ENCODE measurements around the gene TMEM63C. TPM values are rescaled to one million over a fixed set of nuclear protein-coding genes. Genes with fewer than 3 reads are reported as not detected.

Gene TMEM63C
- total and polyA plus RNA-seq, 2 donors (not counting 3 experiments of a cell fraction or from before 2014, with no cell fraction given), result not detected

- BruUV-seq (replicated peaks), result no TSS peak
These were observed 61.2 kb downstream of the TMEM63C start for GRCh38 chr14:77242752-77243151.

More at GRCh38 chr14:77242752-77243151, 61.2 kb downstream of the TMEM63C start:
- ChIA-PET POLR2A (no interaction called here), CTCF (no interaction called here)
- Histone ChIP-seq H3K4me2 (ENCODE audit: insufficient read depth, low read length) (no peak overlapping the region), H3K79me2 (ENCODE audit: control insufficient read depth, insufficient read depth, low read length) (no peaks in the 10 kb centered on the region), H3K9me1 (replicated peaks; ENCODE audit: control insufficient read depth, extremely low read depth, insufficient read depth, low read length) (no peaks in the 10 kb centered on the region), H3K36me3 (ENCODE audit: control insufficient read depth in 2 of 2, extremely low read depth in 1 of 2, insufficient read depth in 2 of 2, low read length in 2 of 2) (no peaks in the 10 kb centered on the region), H3K4me1 (ENCODE audit: control insufficient read depth, extremely low read depth, insufficient read depth, low read length) (no peaks in the 10 kb centered on the region), H3K27ac (ENCODE audit: insufficient read depth, low read depth, low read length) (no peak overlapping the region), H3K9ac (replicated peaks; ENCODE audit: extremely low read depth, insufficient read depth, low read length) (no peak overlapping the region), H3K9me3 (replicated peaks; ENCODE audit: control insufficient read depth, insufficient read depth, low read length) (no peaks in the 10 kb centered on the region), H3K4me3 (replicated peaks in 1 of 3; ENCODE audit: insufficient read depth in 1 of 3, low read depth in 1 of 3, low read length in 3 of 3) (no peak overlapping the region), H3K27me3 (ENCODE audit: control insufficient read depth in 2 of 2, insufficient read depth in 2 of 2, low read length in 2 of 2) (no peaks in the 10 kb centered on the region), H2AFZ (ENCODE audit: low read depth, low read length) (no peak overlapping the region), H4K20me1 (replicated peaks; ENCODE audit: control insufficient read depth, extremely low read depth, insufficient read depth, low read length) (no peaks in the 10 kb centered on the region)
- FAIRE-seq, result no peak
- dilution Hi-C loops (cut with MboI; ENCODE audit: extremely low pct_ligation_motif_present, low sequenced_read_pairs) (no loop called here), intact Hi-C loops (cut with micrococcal nuclease) (no loop called here)
- DNase-seq (ENCODE audit: low read depth, low spot score), result no peak
- no peak for TF ChIP-seq POLR2AphosphoS5 (IDR thresholded peaks at IDR 0.05; ENCODE audit: insufficient read depth, low read depth, low read length)
- no peak for TF ChIP-seq CTCF (IDR thresholded peaks at IDR 0.05; ENCODE audit: extremely low read depth in 1 of 2, insufficient read depth in 1 of 2, low read depth in 1 of 2, low read length in 2 of 2)
- no peak for TF ChIP-seq POLR2A (IDR thresholded peaks at IDR 0.05; ENCODE audit: low read depth, low read length)
- no peak for TF ChIP-seq JUN (IDR thresholded peaks at IDR 0.05; ENCODE audit: borderline replicate concordance, insufficient read depth, insufficient read length, low read depth)
- no peak for TF ChIP-seq EZH2 (IDR thresholded peaks at IDR 0.05; ENCODE audit: borderline replicate concordance, low read depth, low read length, severe bottlenecking)
- TF ChIP-seq FOS (IDR thresholded peaks at IDR 0.05; ENCODE audit: borderline replicate concordance, insufficient read depth, low read length), result no peak
- no peak for TF ChIP-seq MAX (IDR thresholded peaks at IDR 0.05; ENCODE audit: insufficient read depth, insufficient read length)
- no peak for TF ChIP-seq MYC (IDR thresholded peaks at IDR 0.05; ENCODE audit: low read depth, low read length)
- no peak for TF ChIP-seq GATA2 (IDR thresholded peaks at IDR 0.05; ENCODE audit: insufficient read depth, insufficient read length, low read depth, low read length)
